Measurements from ENCODE around the gene CRISP2. TPM values are rescaled to one million over a fixed set of nuclear protein-coding genes. Genes with fewer than 3 reads are reported as not detected.

Gene CRISP2
- total and polyA plus RNA-seq, 2 of the 8 experiments (the other 6 are each of a cell fraction or from before 2014, with no cell fraction given), result 0.06 TPM; not detected in 1

DNA sequence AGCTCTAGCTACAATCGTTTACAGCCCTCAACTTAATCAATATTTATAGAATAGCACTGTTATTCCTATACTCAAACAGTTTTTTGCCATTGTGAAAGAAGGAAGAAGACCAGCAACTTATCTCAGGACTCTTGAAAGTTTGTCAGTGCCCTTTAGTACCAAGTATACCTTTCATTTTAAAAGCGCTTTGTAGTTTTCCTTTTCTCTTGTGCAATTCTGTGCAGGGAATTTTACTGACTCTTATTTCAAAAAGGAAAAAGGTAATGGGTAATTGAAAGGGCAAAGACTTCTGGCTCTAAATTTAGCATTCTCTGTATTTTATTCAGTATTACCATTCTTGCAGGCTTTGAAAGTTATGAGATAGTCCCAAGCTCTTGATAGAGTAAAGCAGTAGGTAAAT is 59.9 kb downstream of the CRISP2 start:
- no peaks in the 10 kb centered on the region for H3K23me2 ChIP-seq (ENCODE audit: low read depth, low read length)
- no peak overlapping the region for H4K5ac ChIP-seq (ENCODE audit: insufficient read length, low read depth, low read length)
- no peak overlapping the region for H2AFZ ChIP-seq (ENCODE audit: low read length)
- H3K14ac ChIP-seq (ENCODE audit: insufficient read length), result no peak overlapping the region
- no peaks in the 10 kb centered on the region for H3K27me3 ChIP-seq (replicated peaks in 1 of 4; ENCODE audit: control insufficient read depth in 3 of 4, extremely low read depth in 1 of 4, insufficient read depth in 3 of 4, low read length in 3 of 4)
- no peaks in the 10 kb centered on the region for H4K20me1 ChIP-seq (replicated peaks in 1 of 2; ENCODE audit: control insufficient read depth in 1 of 2, insufficient read depth in 2 of 2, low read length in 2 of 2)
- H3K9me3 ChIP-seq (ENCODE audit: insufficient read depth in 2 of 2, low read depth in 1 of 2, low read length in 1 of 2), result no peaks in the 10 kb centered on the region
- H3K9ac ChIP-seq (replicated peaks in 1 of 4; ENCODE audit: extremely low read depth in 1 of 4, low read depth in 3 of 4, low read length in 3 of 4), result no peak overlapping the region
- H4K91ac ChIP-seq (replicated peaks; ENCODE audit: insufficient read length, low read length), result no peak overlapping the region
- no peaks in the 10 kb centered on the region for H3K4me1 ChIP-seq (replicated peaks in 1 of 4; ENCODE audit: control insufficient read depth in 3 of 4, insufficient read depth in 4 of 4, low read length in 3 of 4)
- no peak overlapping the region for H3K4ac ChIP-seq (replicated peaks; ENCODE audit: insufficient read length, low read depth, low read length)
- H2BK12ac ChIP-seq (ENCODE audit: low read depth, low read length), result no peak overlapping the region
- H3K4me2 ChIP-seq (ENCODE audit: insufficient read depth in 1 of 2, low read depth in 2 of 2, low read length in 2 of 2), result no peak overlapping the region
- no peak overlapping the region for H4K8ac ChIP-seq (ENCODE audit: extremely low read depth, insufficient read depth, low read length)
- H3K4me3 ChIP-seq (ENCODE audit: extremely low read depth in 1 of 4, insufficient read depth in 2 of 4, low read depth in 3 of 4, low read length in 4 of 4), result no peak overlapping the region
- H3K23ac ChIP-seq (ENCODE audit: insufficient read length), result no peak overlapping the region
- no peak overlapping the region for H3K18ac ChIP-seq (ENCODE audit: extremely low read depth, low read length)
- no peak overlapping the region for H2BK20ac ChIP-seq (ENCODE audit: low read length)
- no peak for FAIRE-seq
- H2BK5ac ChIP-seq (ENCODE audit: low read depth, low read length), result no peak overlapping the region
- ChIA-PET POLR2A (ENCODE audit: partially characterized antibody) (no interaction called here), CTCF (ENCODE audit: partially characterized antibody) (interaction anchor here (0.6 kb wide), 1 partner anchor 10 kb away, joined by 4 read pairs; no protein-coding TSS in a partner anchor)
- H3K27ac ChIP-seq (ENCODE audit: low read depth, low read length), result no peak overlapping the region
- no peaks in the 10 kb centered on the region for H3K79me2 ChIP-seq (ENCODE audit: control insufficient read depth in 1 of 2, insufficient read depth in 2 of 2, low read length in 2 of 2)
- no peak overlapping the region for H3K56ac ChIP-seq (replicated peaks; ENCODE audit: insufficient read length, low read depth, low read length)
- DNase-seq (ENCODE audit: low read depth in 1 of 2, low spot score in 2 of 2), result no peak
- no peaks in the 10 kb centered on the region for H3K79me1 ChIP-seq (ENCODE audit: low read depth, low read length)
- no peak overlapping the region for H2AK5ac ChIP-seq (ENCODE audit: low read depth, low read length)
- H2BK15ac ChIP-seq (ENCODE audit: low read length), result no peak overlapping the region
- H2BK120ac ChIP-seq (replicated peaks; ENCODE audit: low read depth, low read length), result no peak overlapping the region
- no peaks in the 10 kb centered on the region for H3K36me3 ChIP-seq (ENCODE audit: control insufficient read depth in 2 of 4, insufficient read depth in 4 of 4, low read length in 3 of 4)
- WGBS, 2 experiments (ENCODE audit: extremely low coverage in 1 of 2, insufficient coverage in 1 of 2, insufficient read length in 1 of 2, insufficient replicate concordance in 2 of 2, low coverage in 1 of 2, low lambda C conversion rate in 2 of 2, missing lambda C conversion rate in 1 of 2), result 98% methylated on average over 2 of the region's 2 CpGs; no CpG with 5 or more reads in 1 of the 2 experiments
- TF ChIP-seq TAF1 (IDR thresholded peaks at IDR 0.05; ENCODE audit: low read depth, low read length) (no peak), SP2 (IDR thresholded peaks at IDR 0.05; ENCODE audit: low read length) (no peak)

Data from H1 (cell line).